IMR-90 (cell line): ENCODE measurements around the gene RNU6-1. TPM values are rescaled to one million over a fixed set of nuclear protein-coding genes. Genes with fewer than 3 reads are reported as not detected.

Experiments used
- ATAC-seq: fragments of 200-7000 bp; cut with Tn5 transposase; 2 replicates; pipeline ENCODE4 v1.9.1; 2020; ENCODE audit warnings: low read depth, mild to moderate bottlenecking, moderate library complexity
- BruUV-seq: library from RNA; stranded (reverse); fragments of 400-500 nt; replicated peaks from 2 replicates; lab custom pipeline; 2021; lab: Mats Ljungman, UMichigan
- CTCF ChIA-PET: fragments of 300-600 bp; formaldehyde crosslinking; extraction: SDS; loops from one replicate; lab custom pipeline; 2021; ENCODE audit warnings: antibody characterized with exemption; lab: Yijun Ruan, JAX
- POLR2A ChIA-PET: fragments of 300-600 bp; sonication (Branson Sonifier 250); formaldehyde crosslinking; loops from one replicate; lab custom pipeline; 2022; ENCODE audit warnings: antibody characterized with exemption; ENCODE audit not compliant: unreplicated experiment; lab: Charles Lee
- DNase-seq: peaks from one replicate; pipeline ENCODE4 v3.0.0; 2013
- H2AFZ ChIP-seq: replicated peaks from 2 replicates; pipeline ENCODE3; 2013; ENCODE audit warnings: low read length, mild to moderate bottlenecking; ENCODE audit not compliant: poor library complexity
- H2AK5ac ChIP-seq: 2 replicates; pipeline ENCODE4 v1.6.1; 2013; ENCODE audit warnings: low read depth, low read length, inconsistent platforms
- H2AK9ac ChIP-seq: replicated peaks from 2 replicates; pipeline ENCODE3; 2013; ENCODE audit warnings: mild to moderate bottlenecking, low read depth, low read length, moderate library complexity; ENCODE audit not compliant: poor library complexity
- H2BK120ac ChIP-seq: 2 replicates; pipeline ENCODE4 v1.6.1; 2013; ENCODE audit warnings: low read depth, low read length, inconsistent platforms
- H2BK15ac ChIP-seq: 3 replicates; pipeline ENCODE4 v1.6.1; 2013; ENCODE audit warnings: low read depth, low read length, inconsistent platforms
- H2BK20ac ChIP-seq: 2 replicates; pipeline ENCODE4 v1.6.1; 2013; ENCODE audit warnings: low read depth, mild to moderate bottlenecking, inconsistent platforms, low read length, moderate library complexity
- H2BK5ac ChIP-seq: 2 replicates; pipeline ENCODE4 v1.6.1; 2013; ENCODE audit warnings: mild to moderate bottlenecking, low read depth, low read length, inconsistent platforms; ENCODE audit not compliant: poor library complexity, severe bottlenecking
- H3K14ac ChIP-seq: replicated peaks from 2 replicates; pipeline ENCODE4 v1.6.1; 2013; ENCODE audit warnings: low read depth, low read length, inconsistent platforms
- H3K18ac ChIP-seq: 2 replicates; pipeline ENCODE4 v1.6.1; 2013; ENCODE audit warnings: low read depth, low read length, control low read depth
- H3K23ac ChIP-seq: 2 replicates; pipeline ENCODE4 v1.6.1; 2013; ENCODE audit warnings: low read depth, low read length, inconsistent platforms
- H3K27ac ChIP-seq: 2 replicates; pipeline ENCODE4 v1.5.1; 2013; ENCODE audit warnings: mild to moderate bottlenecking, control low read depth, low read length; ENCODE audit not compliant: insufficient read depth
- H3K27me3 ChIP-seq: 2 replicates; pipeline ENCODE4 v1.6.1; 2013; ENCODE audit warnings: low read length; ENCODE audit not compliant: control insufficient read depth, insufficient read depth
- H3K36me3 ChIP-seq: 2 replicates; pipeline ENCODE4 v1.6.1; 2013; ENCODE audit warnings: low read length, mixed read lengths; ENCODE audit not compliant: control insufficient read depth, insufficient read depth
- H3K4ac ChIP-seq: 2 replicates; pipeline ENCODE4 v1.6.1; 2013; ENCODE audit warnings: low read depth, low read length, inconsistent platforms
- H3K4me1 ChIP-seq: 2 replicates; pipeline ENCODE4 v1.6.1; 2013; ENCODE audit warnings: low read length, mixed read lengths; ENCODE audit not compliant: control insufficient read depth, insufficient read depth
- H3K4me2 ChIP-seq: 2 replicates; pipeline ENCODE4 v1.6.1; 2013; ENCODE audit warnings: low read depth, mild to moderate bottlenecking, control low read depth, low read length, moderate library complexity
- H3K4me3 ChIP-seq: 2 replicates; pipeline ENCODE4 v1.5.1; 2013; ENCODE audit warnings: low read depth, mild to moderate bottlenecking, control low read depth, low read length, moderate library complexity; ENCODE audit not compliant: insufficient read depth
- H3K56ac ChIP-seq: 2 replicates; pipeline ENCODE4 v1.6.1; 2013; ENCODE audit warnings: low read length, inconsistent platforms; ENCODE audit not compliant: insufficient read depth; ENCODE audit errors: extremely low read depth
- H3K79me1 ChIP-seq, 2 experiments: 2 replicates each; pipeline ENCODE4 v1.6.1; 2013; ENCODE audit warnings: low read length in 2 of 2, inconsistent platforms in 1 of 2, low read depth in 1 of 2
- H3K9ac ChIP-seq: 2 replicates; pipeline ENCODE4 v1.6.1; 2013; ENCODE audit warnings: low read depth, low read length, control low read depth
- H3K9me1 ChIP-seq: 2 replicates; pipeline ENCODE4 v1.6.1; 2013; ENCODE audit warnings: low read length, inconsistent platforms; ENCODE audit not compliant: insufficient read depth
- H3K9me3 ChIP-seq: 2 replicates; pipeline ENCODE4 v1.6.1; 2013; ENCODE audit warnings: low read length; ENCODE audit not compliant: control insufficient read depth, insufficient read depth
- H4K20me1 ChIP-seq: 2 replicates; pipeline ENCODE4 v1.6.1; 2013; ENCODE audit warnings: low read length, inconsistent platforms; ENCODE audit not compliant: insufficient read depth
- H4K5ac ChIP-seq: 2 replicates; pipeline ENCODE4 v1.6.1; 2013; ENCODE audit warnings: mild to moderate bottlenecking, low read depth, low read length, control low read depth
- H4K8ac ChIP-seq, 2 experiments: 2 replicates each; pipeline ENCODE4 v1.6.1; 2013; ENCODE audit warnings: low read depth in 2 of 2, low read length in 2 of 2, control low read depth in 1 of 2, inconsistent platforms in 1 of 2
- H4K91ac ChIP-seq: 2 replicates; pipeline ENCODE4 v1.6.1; 2013; ENCODE audit warnings: low read depth, low read length, inconsistent platforms; ENCODE audit not compliant: insufficient read depth
- BHLHE40 ChIP-seq: fragments of 150-350 bp; IDR thresholded peaks from 2 replicates; pipeline ENCODE4 v1.6.1; 2016; ENCODE audit warnings: mild to moderate bottlenecking, low read depth, low read length
- CHD1 ChIP-seq: IDR thresholded peaks from 2 replicates; pipeline ENCODE4 v1.6.1; 2012; ENCODE audit warnings: low read depth, low read length, improper control_type of control experiment
- CTCF ChIP-seq: conservative IDR thresholded peaks from 2 replicates; pipeline ENCODE4 v1.5.1; 2012; ENCODE audit warnings: mild to moderate bottlenecking, low read depth, low read length, improper control_type of control experiment
- FOS ChIP-seq: fragments of 150-350 bp; IDR thresholded peaks from 2 replicates; pipeline ENCODE4 v1.6.1; 2016; ENCODE audit warnings: low read depth, low read length
- MXI1 ChIP-seq: IDR thresholded peaks from 2 replicates; pipeline ENCODE4 v1.6.1; 2012; ENCODE audit warnings: low read depth, mild to moderate bottlenecking, low read length, moderate library complexity, borderline replicate concordance
- NFE2L2 ChIP-seq: fragments of 150-350 bp; IDR thresholded peaks from 2 replicates; pipeline ENCODE4 v1.6.1; 2016; ENCODE audit warnings: low read depth, mild to moderate bottlenecking, low read length
- POLR2A ChIP-seq: IDR thresholded peaks from 2 replicates; pipeline ENCODE4 v1.6.1; 2012; ENCODE audit warnings: mild to moderate bottlenecking, low read depth, low read length
- RCOR1 ChIP-seq: IDR thresholded peaks from 2 replicates; pipeline ENCODE4 v1.6.1; 2012; ENCODE audit warnings: mild to moderate bottlenecking, low read length, improper control_type of control experiment; ENCODE audit not compliant: insufficient replicate concordance
- RFX5 ChIP-seq: IDR thresholded peaks from 2 replicates; pipeline ENCODE4 v1.8.0; 2012; ENCODE audit warnings: low read depth, mild to moderate bottlenecking, low read length, moderate library complexity
- WGBS, 2 experiments: methylation state at CpG; one replicate each; pipeline versions ENCODE4 v1.1.5 to v1.1.7; 2013; ENCODE audit warnings: missing lambda C conversion rate in 2 of 2; ENCODE audit not compliant: insufficient read length in 1 of 2; ENCODE audit errors: extremely low coverage in 2 of 2; 5-methylcytosine and 5-hydroxymethylcytosine counted together
- dilution Hi-C: fragments of 300-500 bp; cut with HindIII; formaldehyde crosslinking; loops from one replicate; pipeline ENCODE4 v1.14.3; 2018; ENCODE audit warnings: low sequenced_read_pairs; ENCODE audit not compliant: unreplicated experiment
- in situ Hi-C: fragments of 300-500 bp; cut with MboI; formaldehyde crosslinking; loops from 3 replicates; pipeline ENCODE4 v1.14.3; 2019; ENCODE audit warnings: low sequenced_read_pairs, inconsistent platforms, mixed read lengths
- intact Hi-C: fragments of 100-400 bp; cut with micrococcal nuclease; formaldehyde crosslinking; loops from 2 replicates; pipeline ENCODE4 v1.10.0; 2022
- polyA plus RNA-seq, 3 experiments: library from polyadenylated mRNA; depleted of rRNA; stranded (reverse); fragments of >200 nt; gene quantifications; 2 replicates each; pipeline ENCODE4 v1.2.3, GENCODE V29; 2012; ENCODE audit warnings: low replicate concordance in 1 of 3
- total RNA-seq: library from RNA; depleted of rRNA; stranded (reverse); fragments of >200 nt; gene quantifications from 2 replicates; pipeline ENCODE4 v1.2.3, GENCODE V29; 2012
- TF ChIP-seq, protein P1 (sequence below): fragments of 150-350 bp; IDR thresholded peaks from 2 replicates; pipeline ENCODE4 v1.6.1; 2016; ENCODE audit warnings: low read depth, mild to moderate bottlenecking, low read length, moderate library complexity, borderline replicate concordance

Gene RNU6-1
- total and polyA plus RNA-seq, 2 of the 4 experiments (the other 2 are of a cell fraction) = not detected

- Histone ChIP-seq H3K9ac (no peak overlapping the region), H3K56ac (no peak overlapping the region), H3K4me1 (no peaks in the 10 kb centered on the region), H4K5ac (no peak overlapping the region), H3K36me3 (no peaks in the 10 kb centered on the region), H2BK5ac (no peak overlapping the region), H3K14ac (no peak overlapping the region), H3K9me1 (no peaks in the 10 kb centered on the region; the same call in 1 of the 2 replicates), H2BK120ac (no peak overlapping the region), H3K4me3 (no peak overlapping the region), H3K79me1 (no peaks in the 10 kb centered on the region; a peak in 1 of 4 replicates), H2AFZ (no peak overlapping the region), H3K4ac (no peak overlapping the region), H3K27me3 (peaks cover 64% of the 10 kb centered on the region), H2AK9ac (no peak overlapping the region), H4K91ac (no peak overlapping the region), H2BK20ac (no peak overlapping the region), H4K20me1 (peaks cover 11% of the 10 kb centered on the region), H3K9me3 (peaks cover 12% of the 10 kb centered on the region; the same call in 1 of the 2 replicates), H4K8ac (no peak overlapping the region), H3K23ac (no peak overlapping the region), H3K27ac (no peak overlapping the region), H2AK5ac (no peak overlapping the region), H2BK15ac (no peak overlapping the region), H3K18ac (no peak overlapping the region), H3K4me2 (no peak overlapping the region)
- CTCF ChIA-PET = no interaction called here
- 43% methylated on average over 1 of the region's 3 CpGs; no CpG with 5 or more reads in 1 of the 2 experiments for WGBS, 2 experiments
- POLR2A ChIA-PET = no interaction called here
- BruUV-seq = no TSS peak
- DNase-seq (no peak), ATAC-seq (no peak)
- dilution Hi-C loops (no loop called here), in situ Hi-C loops (no loop called here), intact Hi-C loops (no loop called here)
- TF ChIP-seq CTCF (no peak), BHLHE40 (no peak), RCOR1 (no peak), NFE2L2 (no peak), CHD1 (no peak), FOS (no peak), POLR2A (no peak), RFX5 (no peak), MXI1 (no peak)
- TF ChIP-seq, protein P1, sequence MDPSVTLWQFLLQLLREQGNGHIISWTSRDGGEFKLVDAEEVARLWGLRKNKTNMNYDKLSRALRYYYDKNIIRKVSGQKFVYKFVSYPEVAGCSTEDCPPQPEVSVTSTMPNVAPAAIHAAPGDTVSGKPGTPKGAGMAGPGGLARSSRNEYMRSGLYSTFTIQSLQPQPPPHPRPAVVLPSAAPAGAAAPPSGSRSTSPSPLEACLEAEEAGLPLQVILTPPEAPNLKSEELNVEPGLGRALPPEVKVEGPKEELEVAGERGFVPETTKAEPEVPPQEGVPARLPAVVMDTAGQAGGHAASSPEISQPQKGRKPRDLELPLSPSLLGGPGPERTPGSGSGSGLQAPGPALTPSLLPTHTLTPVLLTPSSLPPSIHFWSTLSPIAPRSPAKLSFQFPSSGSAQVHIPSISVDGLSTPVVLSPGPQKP = no peak
These were observed 21.4 kb downstream of the RNU6-1 start for GRCh38 chr15:67818464-67818863.
